OCI-M2 (cell line): ENCODE results near the gene UIMC1.
"Not testable (repeated sequence)": the region's sequence is repeated elsewhere in the genome, so short reads cannot be mapped to it uniquely, and the experiment has no call there.

Experiments used
- DNase-seq: peaks from one replicate; lab custom pipeline; 2025; ENCODE audit not compliant: unreplicated experiment; lab: John Stamatoyannopoulos, UW

Gene UIMC1

GRCh38 chr5:177006265-177006972 lies at the start of gene UIMC1:
Gene UIMC1 (minus strand): TSS chr5:177006779. CDS start chr5:176982615, 24,164 bp downstream.
- peak; percentile 18 for DNase-seq

- DNase-seq: no peak
Observed at GRCh38 chr5:177049285-177049684, 42.7 kb upstream of the UIMC1 start.

- not testable (repeated sequence) for DNase-seq
Observed at GRCh38 chr5:177048531-177048930, 42.0 kb upstream of the UIMC1 start.

GRCh38 chr5:177045631-177046030 lies 39.1 kb upstream of the UIMC1 start:
- no peak for DNase-seq

DNA sequence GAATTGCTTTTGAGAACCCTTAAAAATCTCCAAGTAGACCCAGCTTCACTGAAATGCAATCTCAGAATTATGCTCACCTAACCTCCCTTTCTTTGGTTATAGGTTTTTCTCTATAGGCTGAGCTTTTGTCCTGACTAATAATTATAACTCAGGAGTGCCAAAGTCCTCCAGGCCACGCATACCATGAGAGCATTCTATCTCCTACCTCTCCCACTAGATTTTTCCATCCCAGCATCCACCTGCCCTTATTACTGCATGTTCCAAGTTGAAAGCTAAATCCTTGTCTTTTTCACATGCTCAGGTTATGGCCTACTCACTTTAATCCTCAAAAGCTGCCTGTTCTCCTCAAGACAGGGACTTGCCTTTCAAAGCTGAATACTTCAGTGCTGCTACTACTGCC lies 38.1 kb upstream of the UIMC1 start:
- no peak for DNase-seq

DNA sequence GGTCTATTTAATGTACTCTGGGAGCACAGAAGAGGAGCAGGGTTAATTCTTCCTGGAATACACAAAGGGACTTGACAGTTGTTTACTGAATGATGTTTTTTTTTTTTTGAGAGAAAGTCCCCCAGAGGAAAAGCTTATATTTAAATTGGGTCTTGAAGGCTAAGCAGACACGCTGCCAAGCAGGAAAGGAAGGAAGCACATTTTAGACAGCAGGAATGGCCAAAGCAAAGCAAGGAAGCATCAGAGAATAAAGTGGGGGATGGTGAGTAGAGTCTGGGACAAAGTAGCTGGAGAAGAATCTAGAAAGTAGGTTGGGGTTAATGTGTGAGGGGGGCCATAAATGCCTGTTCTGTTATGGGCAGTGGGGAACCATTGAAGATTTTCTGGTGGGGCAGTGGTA lies 37.4 kb upstream of the UIMC1 start:
- no peak for DNase-seq

- no peak for DNase-seq
Observed at GRCh38 chr5:177043114-177043513, 36.5 kb upstream of the UIMC1 start.

- DNase-seq: no peak
Observed at GRCh38 chr5:177041936-177042335, 35.4 kb upstream of the UIMC1 start.

GRCh38 chr5:177040814-177041420 lies 34.3 kb upstream of the UIMC1 start:
- no peak for DNase-seq

DNA sequence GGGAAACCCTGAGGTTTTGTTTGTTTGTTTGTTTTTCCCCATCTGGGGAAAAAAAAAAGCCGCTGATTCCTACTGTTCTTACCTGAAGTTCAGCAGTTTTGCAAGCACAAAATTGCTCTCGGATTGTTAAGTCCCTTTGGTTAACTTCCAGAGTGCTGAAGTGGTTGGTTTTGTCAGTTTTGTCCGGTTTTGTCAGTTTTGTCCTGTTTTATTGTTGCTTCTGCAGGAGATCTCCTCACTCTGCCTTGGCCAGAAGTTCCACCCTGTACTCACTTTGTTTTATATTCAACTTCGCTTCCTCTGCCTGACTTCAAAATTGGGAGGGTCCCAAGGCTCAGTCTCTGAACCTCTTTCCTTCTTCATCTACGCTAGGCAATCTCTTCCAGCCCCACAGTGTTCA lies 30.3 kb upstream of the UIMC1 start:
- no peak for DNase-seq

DNA sequence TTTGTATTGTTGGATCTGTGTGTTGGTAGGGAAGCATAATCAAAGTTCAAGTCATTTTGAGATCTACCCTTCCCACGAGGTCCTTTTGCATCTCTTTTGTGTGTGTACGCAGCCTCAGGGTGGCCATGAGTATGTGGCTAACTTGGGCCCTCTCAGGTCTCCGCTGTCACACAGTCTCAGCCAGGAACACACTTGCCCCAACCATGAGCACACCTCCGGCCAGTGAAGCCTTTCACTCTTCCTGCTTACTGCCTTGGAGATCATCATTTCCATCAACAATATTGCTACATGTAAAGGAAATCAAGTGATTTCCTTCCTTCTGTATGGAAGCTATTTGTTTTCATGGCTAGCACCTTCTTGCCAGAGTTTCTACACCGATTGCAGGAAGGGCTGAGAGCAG lies 29.9 kb upstream of the UIMC1 start:
- DNase-seq: no peak

DNA sequence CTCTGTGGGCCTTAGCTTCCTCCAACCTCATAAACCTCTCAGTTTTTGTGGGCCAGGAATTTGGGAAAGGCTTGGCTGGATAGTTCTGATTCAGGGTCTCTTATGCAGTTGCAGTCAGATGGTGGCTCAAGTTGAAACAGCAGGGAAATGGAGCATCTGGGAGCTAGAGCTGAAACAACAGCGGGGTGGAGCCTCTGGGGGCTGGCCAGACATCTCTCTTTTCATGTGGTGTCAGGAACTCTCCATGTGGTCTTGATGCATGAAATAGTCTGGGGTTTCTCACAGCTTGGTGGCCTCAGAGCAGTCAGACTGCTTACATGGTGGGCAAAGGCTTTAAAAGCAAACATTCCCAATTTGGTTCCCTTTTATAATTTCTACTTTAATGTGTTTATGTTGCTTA lies 29.4 kb upstream of the UIMC1 start:
- DNase-seq: no peak

- DNase-seq: no peak
Observed at GRCh38 chr5:177029498-177029897, 22.9 kb upstream of the UIMC1 start.

DNA sequence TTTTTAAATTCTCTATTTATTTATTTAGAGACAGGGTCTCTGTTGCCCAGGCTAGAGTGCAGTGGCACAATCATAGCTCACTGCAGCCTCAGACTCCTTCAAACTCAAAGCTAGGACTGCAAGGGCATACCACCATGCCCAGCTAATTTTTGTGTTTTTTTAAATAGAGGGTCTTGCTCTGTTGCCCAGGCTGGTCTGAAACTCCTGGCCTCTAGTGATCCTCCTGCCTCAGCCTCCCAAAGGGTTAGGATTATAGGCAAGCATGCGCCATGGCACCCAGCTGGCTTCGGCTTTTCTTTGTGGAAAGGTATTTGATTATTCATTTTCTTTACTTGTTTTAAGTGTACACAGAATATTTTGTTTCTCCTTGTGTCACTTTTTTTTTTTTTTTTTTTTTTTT lies 21.1 kb upstream of the UIMC1 start:
- DNase-seq: no peak

DNA sequence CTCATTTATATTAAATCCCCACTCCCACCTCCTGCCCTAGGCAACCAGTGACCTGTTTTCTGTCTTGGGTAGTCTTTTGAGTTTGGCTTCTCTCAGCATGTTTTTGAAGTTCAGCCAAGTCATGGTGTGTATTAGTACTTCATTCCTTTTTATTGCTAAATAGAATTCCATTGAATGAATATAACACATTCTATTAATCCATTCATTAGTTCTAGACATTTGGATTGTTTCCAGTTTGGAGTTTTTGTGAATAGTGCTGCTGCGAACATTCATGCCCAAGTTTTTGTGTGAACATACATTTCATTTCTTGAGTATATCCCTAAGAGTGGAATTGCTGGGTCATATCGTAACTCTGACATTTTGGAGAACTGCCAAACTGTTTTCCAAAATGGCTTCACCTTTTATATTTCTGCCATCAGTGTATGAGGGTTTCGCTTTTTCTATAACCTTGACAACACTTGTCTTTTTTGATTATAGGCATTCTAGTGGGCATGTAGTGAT lies 18.6 kb upstream of the UIMC1 start:
- no peak for DNase-seq

GRCh38 chr5:177024559-177024958 lies 18.0 kb upstream of the UIMC1 start:
- no peak for DNase-seq

DNA sequence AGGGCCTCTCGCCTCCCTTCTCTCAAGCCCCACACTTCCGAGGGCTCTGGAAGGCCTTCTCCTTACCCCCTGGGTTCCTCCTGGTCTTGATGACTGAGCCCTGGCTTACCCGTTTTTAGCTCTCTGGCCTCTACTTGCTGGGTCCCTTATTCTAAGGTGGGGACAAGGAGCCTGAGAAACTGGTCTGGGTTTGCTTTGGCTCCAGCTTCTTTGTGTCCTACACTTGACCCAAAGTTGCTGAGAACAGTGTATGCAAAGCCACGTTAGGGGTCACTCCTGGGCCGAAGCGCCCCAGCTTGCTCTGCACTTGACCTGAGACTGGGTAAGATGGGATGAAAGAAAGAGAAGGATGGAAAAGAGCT lies 16.7 kb upstream of the UIMC1 start:
- no peak for DNase-seq

- DNase-seq: peak; percentile 60
Observed at GRCh38 chr5:177022386-177023302, 16.1 kb upstream of the UIMC1 start, which contains the start of gene ZNF346. Gene ZNF346 (plus strand): TSS chr5:177022696. CDS start chr5:177022739, 43 bp downstream.

DNA sequence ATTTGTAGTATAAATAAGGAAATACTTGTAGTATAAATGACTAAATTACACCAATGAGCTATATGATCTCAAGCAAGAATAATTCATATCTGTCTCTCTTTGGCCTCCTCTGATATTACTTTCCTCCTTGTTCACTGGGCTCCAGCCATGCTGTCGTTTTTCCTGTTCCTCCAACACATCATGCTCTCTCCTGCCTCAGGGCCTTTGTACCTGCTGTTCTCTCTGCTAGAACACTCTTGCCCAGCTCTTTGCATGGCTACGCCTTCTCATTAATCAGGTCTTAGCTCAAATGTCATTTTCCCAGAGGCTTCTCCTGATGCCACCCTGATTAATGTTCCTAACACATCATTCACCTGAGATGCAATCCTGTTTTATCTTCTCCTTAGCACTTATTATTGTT lies 13.5 kb upstream of the UIMC1 start:
- DNase-seq: no peak

- no peak for DNase-seq
Observed at GRCh38 chr5:177018341-177018740, 11.8 kb upstream of the UIMC1 start.

- no peak for DNase-seq
Observed at GRCh38 chr5:177015156-177015555, 8.6 kb upstream of the UIMC1 start.

DNA sequence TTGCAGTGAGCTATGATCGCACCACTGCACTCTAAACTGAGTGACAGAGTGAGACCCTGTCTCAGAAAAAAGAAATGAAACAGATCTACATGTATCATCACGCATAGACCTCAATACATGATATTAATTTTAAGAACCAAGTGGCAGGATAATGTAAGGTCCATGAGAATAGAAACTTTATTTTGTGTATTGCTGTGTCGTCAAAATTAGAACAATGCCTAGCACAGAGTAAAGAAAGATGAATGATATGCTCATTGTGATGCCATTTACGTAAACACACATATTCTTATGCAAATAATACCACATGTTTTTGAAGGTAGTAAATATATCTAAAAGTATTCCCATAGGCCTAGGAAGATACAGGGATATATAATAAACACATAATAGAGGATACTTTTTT lies 3.6 kb upstream of the UIMC1 start:
- no peak for DNase-seq
